H9 (cell line): Measurements from ENCODE around the gene EPB41L2. TPM values are rescaled to one million over a fixed set of nuclear protein-coding genes. Genes with fewer than 3 reads are reported as not detected.

ENCODE experiments used
- DNase-seq: peaks from one replicate; pipeline ENCODE4 v3.0.0-alpha.2; 2017
- H2AFZ ChIP-seq: one replicate; pipeline ENCODE4 v1.6.1; 2013; ENCODE audit warnings: mild to moderate bottlenecking, low read length, control low read depth, moderate library complexity
- H2AK5ac ChIP-seq: 2 replicates; pipeline ENCODE4 v1.6.1; 2013; ENCODE audit warnings: low read length, control low read depth, mixed read lengths; ENCODE audit not compliant: insufficient read length
- H2BK120ac ChIP-seq: one replicate; pipeline ENCODE4 v1.6.1; 2013; ENCODE audit warnings: low read depth, mild to moderate bottlenecking, low read length, control low read depth, inconsistent platforms; ENCODE audit not compliant: poor library complexity, severe bottlenecking
- H2BK12ac ChIP-seq: 2 replicates; pipeline ENCODE4 v1.6.1; 2013; ENCODE audit warnings: low read length, control low read depth, mixed read lengths, low read depth; ENCODE audit not compliant: insufficient read length
- H2BK15ac ChIP-seq: 2 replicates; pipeline ENCODE4 v1.6.1; 2013; ENCODE audit warnings: low read depth, low read length, control low read depth
- H2BK20ac ChIP-seq: one replicate; pipeline ENCODE4 v1.6.1; 2013; ENCODE audit warnings: low read depth, mild to moderate bottlenecking, low read length, control low read depth, inconsistent platforms; ENCODE audit not compliant: poor library complexity, severe bottlenecking
- H2BK5ac ChIP-seq: 2 replicates; pipeline ENCODE4 v1.6.1; 2013; ENCODE audit warnings: low read length, control low read depth, mixed read lengths; ENCODE audit not compliant: insufficient read length
- H3K14ac ChIP-seq: 2 replicates; pipeline ENCODE4 v1.6.1; 2013; ENCODE audit warnings: low read length, control low read depth; ENCODE audit not compliant: insufficient read depth
- H3K18ac ChIP-seq: 2 replicates; pipeline ENCODE4 v1.6.1; 2013; ENCODE audit warnings: low read depth, mild to moderate bottlenecking, mixed read lengths, low read length, control low read depth; ENCODE audit not compliant: insufficient read length
- H3K23ac ChIP-seq: 2 replicates; pipeline ENCODE4 v1.6.1; 2013; ENCODE audit warnings: low read length, control low read depth, mixed read lengths, low read depth; ENCODE audit not compliant: insufficient read length
- H3K23me2 ChIP-seq: 2 replicates; pipeline ENCODE4 v1.6.1; 2013; ENCODE audit warnings: low read depth, mild to moderate bottlenecking, mixed read lengths, low read length, control low read depth; ENCODE audit not compliant: insufficient read length, poor library complexity, severe bottlenecking
- H3K27ac ChIP-seq: 2 replicates; pipeline ENCODE4 v1.5.1; 2013; ENCODE audit warnings: low read length, control low read depth, mixed read lengths, low read depth; ENCODE audit not compliant: insufficient read length
- H3K27me3 ChIP-seq: 2 replicates; pipeline ENCODE4 v1.6.1; 2013; ENCODE audit warnings: low read length, control low read depth, inconsistent platforms; ENCODE audit not compliant: insufficient read depth
- H3K4ac ChIP-seq: 2 replicates; pipeline ENCODE4 v1.6.1; 2013; ENCODE audit warnings: low read depth, mild to moderate bottlenecking, control low read depth, inconsistent platforms, low read length, moderate library complexity
- H3K4me1 ChIP-seq: 2 replicates; pipeline ENCODE4 v1.6.1; 2013; ENCODE audit warnings: low read length, control low read depth, inconsistent platforms; ENCODE audit not compliant: insufficient read depth
- H3K4me2 ChIP-seq: 2 replicates; pipeline ENCODE4 v1.6.1; 2013; ENCODE audit warnings: low read length, control low read depth, mixed read lengths; ENCODE audit not compliant: insufficient read length, insufficient read depth
- H3K56ac ChIP-seq: 2 replicates; pipeline ENCODE4 v1.6.1; 2013; ENCODE audit warnings: low read depth, mild to moderate bottlenecking, mixed read lengths, low read length, control low read depth; ENCODE audit not compliant: insufficient read length
- H3K79me1 ChIP-seq: 2 replicates; pipeline ENCODE4 v1.6.1; 2013; ENCODE audit warnings: low read depth, mild to moderate bottlenecking, moderate library complexity, low read length, control low read depth, inconsistent platforms; ENCODE audit not compliant: insufficient read depth, poor library complexity, severe bottlenecking
- H3K79me2 ChIP-seq: 2 replicates; pipeline ENCODE4 v1.6.1; 2013; ENCODE audit warnings: low read length, control low read depth, inconsistent platforms; ENCODE audit not compliant: insufficient read depth
- H3K9ac ChIP-seq: 2 replicates; pipeline ENCODE4 v1.6.1; 2013; ENCODE audit warnings: low read length, control low read depth, mixed read lengths; ENCODE audit not compliant: insufficient read length; ENCODE audit errors: extremely low read depth
- H3K9me3 ChIP-seq: one replicate; pipeline ENCODE4 v1.6.1; 2013; ENCODE audit warnings: low read depth, low read length, inconsistent platforms; ENCODE audit not compliant: control insufficient read depth
- H3T11ph ChIP-seq: one replicate; pipeline ENCODE4 v1.6.1; 2013; ENCODE audit warnings: mild to moderate bottlenecking, low read length, control low read depth, inconsistent platforms
- H4K20me1 ChIP-seq: one replicate; pipeline ENCODE4 v1.6.1; 2013; ENCODE audit not compliant: control insufficient read depth, insufficient read length, insufficient read depth
- H4K5ac ChIP-seq: 2 replicates; pipeline ENCODE4 v1.6.1; 2013; ENCODE audit warnings: low read depth, mild to moderate bottlenecking, mixed read lengths, low read length, control low read depth; ENCODE audit not compliant: insufficient read length
- H4K8ac ChIP-seq: replicated peaks from 2 replicates; pipeline ENCODE4 v1.6.1; 2013; ENCODE audit warnings: low read length, control low read depth, mixed read lengths, low read depth; ENCODE audit not compliant: insufficient read length
- H4K91ac ChIP-seq: 2 replicates; pipeline ENCODE4 v1.6.1; 2013; ENCODE audit warnings: low read depth, mild to moderate bottlenecking, moderate library complexity, mixed read lengths, low read length, control low read depth; ENCODE audit not compliant: insufficient read length
- H3K27ac Mint-ChIP-seq, 3 experiments: 2 replicates in 2 of 3; 3 replicates in 1 of 3; pipeline ENCODE4 v1.8.0; 2020 to 2021; ENCODE audit warnings: mixed read lengths in 3 of 3, mild to moderate bottlenecking in 1 of 3, moderate library complexity in 1 of 3
- H3K27me3 Mint-ChIP-seq: 2 replicates; pipeline ENCODE4 v1.8.0; 2021; ENCODE audit warnings: low read depth, mild to moderate bottlenecking, moderate library complexity, mixed read lengths
- H3K36me3 Mint-ChIP-seq, 3 experiments: 2 replicates in 2 of 3; 3 replicates in 1 of 3; pipeline ENCODE4 v1.8.0; 2020 to 2021; ENCODE audit warnings: low read depth in 3 of 3, mixed read lengths in 3 of 3; ENCODE audit not compliant: insufficient read depth in 1 of 3
- H3K4me1 Mint-ChIP-seq, 2 experiments: 2 replicates each; pipeline ENCODE4 v1.8.0; 2020; ENCODE audit warnings: mixed read lengths in 2 of 2
- H3K4me3 Mint-ChIP-seq, 2 experiments: 2 replicates in 1 of 2; 3 replicates in 1 of 2; pipeline ENCODE4 v1.8.0; 2020 to 2021; ENCODE audit warnings: mild to moderate bottlenecking in 2 of 2, mixed read lengths in 2 of 2, moderate library complexity in 1 of 2
- H3K9me3 Mint-ChIP-seq, 2 experiments: 2 replicates in 1 of 2; 3 replicates in 1 of 2; pipeline ENCODE4 v1.8.0; 2020; ENCODE audit warnings: mild to moderate bottlenecking in 2 of 2, mixed read lengths in 2 of 2, moderate library complexity in 1 of 2
- WGBS: extraction: QIAGEN DNeasy Blood & Tissue Kit; methylation state at CpG from one replicate; pipeline ENCODE4 v1.1.7; 2013; ENCODE audit warnings: missing lambda C conversion rate, low lambda C conversion rate, mixed read lengths; ENCODE audit not compliant: insufficient read length; ENCODE audit errors: extremely low coverage; 5-methylcytosine and 5-hydroxymethylcytosine counted together
- total RNA-seq: library from RNA; stranded (reverse); gene quantifications from 2 replicates; pipeline ENCODE4 v1.2.1, GENCODE V29; 2021
- TF ChIP-seq, protein P1 (sequence below): fragments of 200-600 bp; sonication (generic); conservative IDR thresholded peaks from 3 replicates; pipeline ENCODE4 v1.8.0; 2021; ENCODE audit warnings: antibody characterized with exemption, mild to moderate bottlenecking

Gene EPB41L2
- total RNA-seq, 1 experiment from 2014 or later = 90.2 TPM

DNA sequence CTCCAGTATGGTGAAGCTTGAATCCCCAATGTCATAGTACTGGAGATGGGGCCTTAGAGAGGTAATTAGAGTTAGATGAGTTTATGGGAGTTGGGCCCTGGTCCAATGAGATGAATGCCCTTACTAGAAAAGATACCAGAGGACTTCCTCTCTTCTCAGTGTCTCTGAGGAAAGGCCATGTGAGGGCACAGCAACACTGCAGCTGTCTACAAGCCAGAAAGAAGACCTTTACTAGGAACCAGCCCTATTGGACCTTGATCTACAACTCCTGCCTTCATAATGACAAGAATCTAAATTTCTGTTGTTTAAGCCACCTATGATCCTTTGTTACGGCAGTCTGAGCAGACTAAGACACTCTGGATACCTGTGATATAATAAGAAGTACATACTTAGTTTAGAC is 40.9 kb upstream of the EPB41L2 start:
- Histone ChIP-seq H2BK120ac (no peak overlapping the region), H3K79me1 (no peaks in the 10 kb centered on the region), H3K4me2 (no peak overlapping the region), H3K4me1 (no peaks in the 10 kb centered on the region), H3T11ph (no peak overlapping the region), H2BK20ac (no peak overlapping the region), H3K56ac (no peak overlapping the region), H3K23me2 (no peaks in the 10 kb centered on the region), H2BK12ac (no peak overlapping the region), H4K5ac (no peak overlapping the region), H2AFZ (no peak overlapping the region), H4K20me1 (no peaks in the 10 kb centered on the region), H3K9me3 (no peaks in the 10 kb centered on the region), H3K4ac (no peak overlapping the region), H3K79me2 (no peaks in the 10 kb centered on the region), H3K9ac (no peak overlapping the region), H2BK5ac (no peak overlapping the region), H2AK5ac (no peak overlapping the region), H3K18ac (no peak overlapping the region), H3K27ac (no peak overlapping the region), H4K91ac (no peak overlapping the region), H3K23ac (no peak overlapping the region), H4K8ac (no peak overlapping the region), H2BK15ac (no peak overlapping the region), H3K14ac (no peak overlapping the region), H3K27me3 (no peaks in the 10 kb centered on the region)
- H3K4me3 Mint-ChIP-seq = no peak overlapping the region
- H3K9me3 Mint-ChIP-seq = peaks cover 3 to 8% of the 10 kb centered on the region in 2 experiments; a peak in 3 of 5 replicates
- WGBS = no CpG with 5 or more reads among the region's 1 CpG
- no peaks in the 10 kb centered on the region for H3K4me1 Mint-ChIP-seq
- 0 out of 7 replicates have a peak, but pooled peaks cover 0 to 2% (median 0%) of the 10 kb centered on the region in 3 experiments for H3K36me3 Mint-ChIP-seq
- no peak for DNase-seq
- H3K27me3 Mint-ChIP-seq = no peaks in the 10 kb centered on the region
- no peak overlapping the region for H3K27ac Mint-ChIP-seq
- TF ChIP-seq, protein P1, sequence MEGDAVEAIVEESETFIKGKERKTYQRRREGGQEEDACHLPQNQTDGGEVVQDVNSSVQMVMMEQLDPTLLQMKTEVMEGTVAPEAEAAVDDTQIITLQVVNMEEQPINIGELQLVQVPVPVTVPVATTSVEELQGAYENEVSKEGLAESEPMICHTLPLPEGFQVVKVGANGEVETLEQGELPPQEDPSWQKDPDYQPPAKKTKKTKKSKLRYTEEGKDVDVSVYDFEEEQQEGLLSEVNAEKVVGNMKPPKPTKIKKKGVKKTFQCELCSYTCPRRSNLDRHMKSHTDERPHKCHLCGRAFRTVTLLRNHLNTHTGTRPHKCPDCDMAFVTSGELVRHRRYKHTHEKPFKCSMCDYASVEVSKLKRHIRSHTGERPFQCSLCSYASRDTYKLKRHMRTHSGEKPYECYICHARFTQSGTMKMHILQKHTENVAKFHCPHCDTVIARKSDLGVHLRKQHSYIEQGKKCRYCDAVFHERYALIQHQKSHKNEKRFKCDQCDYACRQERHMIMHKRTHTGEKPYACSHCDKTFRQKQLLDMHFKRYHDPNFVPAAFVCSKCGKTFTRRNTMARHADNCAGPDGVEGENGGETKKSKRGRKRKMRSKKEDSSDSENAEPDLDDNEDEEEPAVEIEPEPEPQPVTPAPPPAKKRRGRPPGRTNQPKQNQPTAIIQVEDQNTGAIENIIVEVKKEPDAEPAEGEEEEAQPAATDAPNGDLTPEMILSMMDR = no peak
